ENCODE data around the gene GH2. TPM values are rescaled to one million over a fixed set of nuclear protein-coding genes. Genes with fewer than 3 reads are reported as not detected.
A peak's percentile ranks its signal among the peaks of the same experiment; 100 is the strongest.
"Not testable (repeated sequence)": the region's sequence is repeated elsewhere in the genome, so short reads cannot be mapped to it uniquely, and the experiment has no call there.

Gene GH2
- 4.1 TPM for total RNA-seq (ENCODE audit: insufficient read depth, low replicate concordance)

DNA sequence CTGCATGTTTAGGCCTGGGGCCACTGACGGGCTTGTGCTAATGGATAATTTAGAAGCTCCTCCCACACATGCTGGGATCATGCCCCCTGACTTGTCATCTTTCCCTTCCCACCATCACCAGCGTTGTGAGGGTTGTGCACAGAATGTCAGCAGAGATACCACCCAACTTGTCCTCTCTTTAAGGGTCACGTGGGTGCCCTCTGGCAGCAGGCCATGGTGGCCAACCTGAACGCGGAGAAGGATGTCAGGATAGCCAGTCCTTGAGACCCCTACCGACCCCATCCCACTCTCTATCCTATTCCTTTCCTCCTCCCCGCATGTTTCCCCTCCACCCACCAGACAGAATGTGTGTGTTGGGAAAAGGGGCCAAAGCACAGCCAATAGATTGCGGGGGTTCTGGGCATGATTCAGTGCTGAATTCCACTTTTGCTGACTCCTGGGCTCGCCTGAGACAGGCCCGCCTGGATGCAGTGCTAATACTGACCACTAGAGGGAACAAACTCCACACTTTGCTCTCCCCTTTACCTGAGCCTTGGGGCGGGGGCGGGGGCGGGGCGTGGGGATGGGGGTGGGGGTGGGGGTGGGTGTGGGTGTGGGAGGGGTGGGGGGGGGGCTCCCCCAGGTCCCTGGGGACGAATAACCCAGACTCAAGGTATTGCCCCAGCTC, at the start of gene GH2:
Gene GH2 (minus strand): TSS at position 10 of the 667 bp plus-strand sequence. CDS start 143 bp downstream, outside the sequence.
- peak; percentile 13 for DNase-seq (ENCODE audit: low spot score)

- DNase-seq (ENCODE audit: low spot score), result peak; percentile 10
Measured at GRCh38 chr17:63930951-63931575, 49.3 kb upstream of the GH2 start.

GRCh38 chr17:63929860-63930766, 48.4 kb upstream of the GH2 start:
- DNase-seq (ENCODE audit: low spot score), result peak; percentile 10

DNA sequence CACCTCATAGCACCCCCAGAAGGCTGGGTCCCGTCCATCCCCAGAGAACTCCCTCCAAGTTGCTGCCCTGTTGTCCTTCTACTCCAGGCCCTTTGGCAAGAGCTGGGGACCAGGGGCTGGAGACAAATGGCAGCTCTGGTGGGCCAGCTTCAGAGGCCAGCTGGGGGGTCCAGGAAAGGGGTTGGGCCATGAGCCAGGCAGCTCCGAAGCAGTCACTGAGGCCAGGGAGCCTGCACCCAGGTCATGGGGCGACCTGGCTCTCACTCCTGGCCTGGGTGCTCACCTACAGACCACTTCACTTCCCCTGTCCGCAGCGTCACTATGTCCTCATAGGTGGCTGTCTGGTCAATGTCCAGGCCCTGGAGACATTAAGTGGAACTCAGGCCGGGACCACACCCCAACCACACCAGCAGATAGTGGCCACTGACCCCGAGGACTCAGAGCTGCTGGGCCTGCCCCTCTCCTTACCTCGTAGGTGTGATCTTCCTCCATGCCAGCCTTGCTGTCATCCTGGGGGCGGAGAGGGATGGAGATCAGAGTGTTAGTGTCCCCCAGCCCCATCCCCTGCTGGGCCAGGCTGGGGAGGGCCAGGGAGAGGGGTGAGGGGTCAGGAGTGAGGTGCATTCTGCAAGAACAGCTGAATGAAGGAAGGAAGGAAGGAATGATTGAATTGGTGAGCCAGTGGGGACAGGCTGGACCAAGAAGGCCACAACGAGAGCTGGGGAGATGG, 47.4 kb upstream of the GH2 start:
- no peak for DNase-seq (ENCODE audit: low spot score)

DNA sequence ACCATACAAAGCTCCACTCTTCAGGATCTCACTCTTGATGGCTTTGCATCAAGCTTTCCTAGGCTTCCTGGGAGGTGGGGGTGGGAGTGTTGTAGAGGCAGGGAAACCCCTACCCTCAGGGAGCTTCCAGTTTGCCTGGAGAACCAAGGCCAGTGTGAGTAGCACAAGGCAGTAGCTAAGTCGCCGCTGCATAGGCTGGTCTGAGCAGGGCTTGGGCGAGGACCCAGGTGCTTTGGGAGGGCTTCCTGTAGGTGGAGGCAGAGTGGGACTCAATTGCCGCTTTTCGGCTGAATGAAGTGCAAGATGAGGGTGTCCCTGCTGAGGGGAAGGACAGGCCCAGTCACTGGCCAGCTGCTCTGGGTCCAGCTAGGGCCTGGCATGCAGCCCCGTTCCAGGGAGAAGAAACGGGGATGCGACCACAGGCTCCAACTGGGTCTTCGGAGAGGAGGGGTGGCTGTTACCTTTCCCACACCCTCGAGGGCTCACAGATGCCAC, 46.5 kb upstream of the GH2 start:
- DNase-seq (ENCODE audit: low spot score), result no peak

DNA sequence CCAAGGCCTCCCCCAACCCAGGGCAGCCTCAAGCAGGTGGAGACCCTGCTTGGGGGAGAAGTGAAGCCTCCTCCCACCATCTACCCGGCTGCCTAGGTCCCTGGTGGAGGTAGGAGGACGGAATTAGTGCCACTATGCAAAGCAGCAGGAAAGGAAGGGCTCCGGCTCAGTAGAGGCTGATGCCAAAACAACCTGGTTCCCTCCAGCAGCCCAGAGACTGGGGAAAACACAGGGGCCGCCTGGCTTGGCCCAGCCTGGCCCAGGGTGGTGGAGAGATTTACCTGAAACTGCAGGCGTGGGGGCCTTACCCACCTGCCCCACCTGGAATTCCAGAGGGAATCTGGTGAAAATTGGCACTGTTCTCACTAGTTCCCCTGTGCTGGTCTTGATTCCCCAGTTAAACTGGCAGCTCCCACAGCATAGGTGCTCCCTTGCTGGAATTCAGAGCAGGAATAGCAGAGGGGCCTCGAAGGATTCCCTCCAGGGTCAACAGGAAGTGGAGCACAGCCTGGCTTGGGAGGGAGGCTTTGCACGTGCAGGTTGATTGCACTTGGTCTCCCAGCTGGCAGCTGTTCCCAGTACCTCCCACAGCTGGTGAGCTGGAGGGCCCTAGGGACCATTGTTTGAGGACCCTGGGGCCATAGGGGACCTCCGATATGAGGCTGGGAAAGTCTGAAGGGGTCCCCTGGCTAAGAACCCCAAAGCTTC, 45.9 kb upstream of the GH2 start:
- no peak for DNase-seq (ENCODE audit: low spot score)

- no peak for DNase-seq (ENCODE audit: low spot score)
Measured at GRCh38 chr17:63926164-63926563, 44.4 kb upstream of the GH2 start.

- DNase-seq (ENCODE audit: low spot score), result no peak
Measured at GRCh38 chr17:63925615-63926014, 43.9 kb upstream of the GH2 start.

DNA sequence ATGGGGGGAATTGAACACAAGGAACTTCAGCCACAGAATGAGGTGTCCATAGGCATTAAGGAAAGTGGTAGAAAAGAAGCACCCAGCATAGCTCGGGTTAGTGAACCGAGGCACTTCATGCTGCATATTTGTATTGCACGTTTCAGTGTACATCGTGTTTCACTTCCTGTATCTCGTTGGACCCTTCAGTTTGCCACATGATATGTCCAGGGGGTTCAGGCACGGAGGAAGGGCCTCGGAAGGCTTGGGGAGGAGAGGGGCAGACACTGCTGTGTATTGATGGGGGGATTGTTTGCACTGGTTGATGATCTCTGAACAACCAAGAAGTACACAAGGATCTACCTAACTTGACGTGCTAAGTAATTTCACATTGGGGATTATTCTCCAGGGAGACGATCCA, 40.7 kb upstream of the GH2 start:
- not testable (repeated sequence) for DNase-seq (ENCODE audit: low spot score)

- DNase-seq (ENCODE audit: low spot score), result not testable (repeated sequence)
Measured at GRCh38 chr17:63920779-63921178, 39.0 kb upstream of the GH2 start.

- DNase-seq (ENCODE audit: low spot score), result not testable (repeated sequence)
Measured at GRCh38 chr17:63920050-63920449, 38.3 kb upstream of the GH2 start.

GRCh38 chr17:63919311-63919723, 37.6 kb upstream of the GH2 start:
- DNase-seq (ENCODE audit: low spot score), result peak; percentile 60

- not testable (repeated sequence) for DNase-seq (ENCODE audit: low spot score)
Measured at GRCh38 chr17:63918789-63919305, 37.1 kb upstream of the GH2 start, which contains the start of gene GH1. Gene GH1 (minus strand): TSS chr17:63918839. CDS start chr17:63918776, 63 bp downstream.

DNA sequence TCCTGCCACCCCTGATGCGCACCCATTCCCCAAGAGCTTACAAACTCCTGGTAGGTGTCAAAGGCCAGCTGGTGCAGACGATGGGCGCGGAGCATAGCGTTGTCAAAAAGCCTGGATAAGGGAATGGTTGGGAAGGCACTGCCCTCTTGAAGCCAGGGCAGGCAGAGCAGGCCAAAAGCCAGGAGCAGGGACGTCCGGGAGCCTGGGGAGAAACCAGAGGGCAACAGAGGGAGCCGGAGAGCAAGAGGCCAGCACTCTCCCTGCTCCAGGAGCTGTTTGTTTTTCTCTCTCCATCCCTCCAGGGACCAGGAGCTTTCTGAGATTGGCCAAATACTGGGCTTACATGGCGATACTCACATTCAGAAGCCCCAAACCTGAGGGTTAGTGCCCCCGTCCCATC, 36.6 kb upstream of the GH2 start:
- DNase-seq (ENCODE audit: low spot score), result no peak

- no peak for DNase-seq (ENCODE audit: low spot score)
Measured at GRCh38 chr17:63917646-63918045, 35.9 kb upstream of the GH2 start.

- not testable (repeated sequence) for DNase-seq (ENCODE audit: low spot score)
Measured at GRCh38 chr17:63917206-63917605, 35.5 kb upstream of the GH2 start.

DNA sequence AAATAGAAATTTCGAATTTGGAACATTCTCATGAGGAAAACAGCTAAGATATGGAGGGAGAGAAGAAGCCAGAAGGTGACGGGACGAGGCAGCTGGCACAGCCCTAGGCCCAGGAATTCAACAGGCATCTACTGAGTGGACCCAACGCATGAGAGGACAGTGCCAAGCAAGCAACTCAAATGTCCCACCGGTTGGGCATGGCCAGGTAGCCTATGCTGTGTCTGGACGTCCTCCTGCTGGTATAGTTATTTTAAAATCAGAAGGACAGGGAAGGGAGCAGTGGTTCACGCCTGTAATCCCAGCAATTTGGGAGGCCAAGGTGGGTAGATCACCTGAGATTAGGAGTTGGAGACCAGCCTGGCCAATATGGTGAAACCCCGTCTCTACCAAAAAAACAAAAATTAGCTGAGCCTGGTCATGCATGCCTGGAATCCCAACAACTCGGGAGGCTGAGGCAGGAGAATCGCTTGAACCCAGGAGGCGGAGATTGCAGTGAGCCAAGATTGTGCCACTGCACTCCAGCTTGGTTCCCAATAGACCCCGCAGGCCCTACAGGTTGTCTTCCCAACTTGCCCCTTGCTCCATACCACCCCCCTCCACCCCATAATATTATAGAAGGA, 34.9 kb upstream of the GH2 start:
- DNase-seq (ENCODE audit: low spot score), result no peak

- DNase-seq (ENCODE audit: low spot score), result not testable (repeated sequence)
Measured at GRCh38 chr17:63915753-63916152, 34.0 kb upstream of the GH2 start.

GRCh38 chr17:63914471-63914870, 32.7 kb upstream of the GH2 start:
- no peak for DNase-seq (ENCODE audit: low spot score)

GRCh38 chr17:63911657-63912100, 29.9 kb upstream of the GH2 start:
- DNase-seq (ENCODE audit: low spot score), result peak; percentile 9

All from umbilical cord (tissue), 2 donors.